OCI-LY7 (cell line): ENCODE measurements around the gene ZNF569.

Experiments used
- CTCF ChIP-seq: fragments of 200-600 bp; sonication (generic); conservative IDR thresholded peaks from 2 replicates; pipeline ENCODE4 v1.5.1; 2014; ENCODE audit warnings: mild to moderate bottlenecking, antibody characterized with exemption, low read length, moderate library complexity, mixed read lengths
- EZH2phosphoT487 ChIP-seq: fragments of 200-600 bp; sonication (generic); IDR thresholded peaks from 2 replicates; pipeline ENCODE4 v1.6.1; 2018; ENCODE audit warnings: low read depth, borderline replicate concordance, mild to moderate bottlenecking, mixed run types, antibody characterized with exemption, low read length, moderate library complexity, mixed read lengths

GRCh38 chr19:37472165-37472564, 4.9 kb upstream of the ZNF569 start:
- TF ChIP-seq CTCF (no peak), EZH2phosphoT487 (no peak)
